IPS-15b (cell line): ENCODE measurements around the gene OSGIN1.

Experiments used
- H3K27me3 ChIP-seq: one replicate; pipeline ENCODE4 v1.6.1; 2013; ENCODE audit warnings: low read length; ENCODE audit not compliant: control insufficient read depth, insufficient read depth
- H3K36me3 ChIP-seq: one replicate; pipeline ENCODE4 v1.6.1; 2013; ENCODE audit warnings: low read length; ENCODE audit not compliant: control insufficient read depth, insufficient read depth
- H3K4me1 ChIP-seq: one replicate; pipeline ENCODE4 v1.6.1; 2013; ENCODE audit warnings: mild to moderate bottlenecking, low read length; ENCODE audit not compliant: control insufficient read depth, insufficient read depth
- H3K4me3 ChIP-seq: one replicate; pipeline ENCODE4 v1.5.1; 2013; ENCODE audit warnings: low read depth, low read length
- H3K9ac ChIP-seq: one replicate; pipeline ENCODE4 v1.6.1; 2013; ENCODE audit warnings: low read depth, mild to moderate bottlenecking, low read length
- H3K9me3 ChIP-seq: one replicate; pipeline ENCODE4 v1.6.1; 2013; ENCODE audit warnings: mild to moderate bottlenecking, low read length; ENCODE audit not compliant: control insufficient read depth, insufficient read depth

The OSGIN1 gene

GRCh38 chr16:83929811-83930555 is 23.1 kb upstream of the OSGIN1 start:
- Histone ChIP-seq H3K27me3 (no peaks in the 10 kb centered on the region), H3K9ac (no peak overlapping the region), H3K4me3 (no peak overlapping the region), H3K4me1 (peaks cover 6% of the 10 kb centered on the region), H3K9me3 (no peaks in the 10 kb centered on the region), H3K36me3 (no peaks in the 10 kb centered on the region)

GRCh38 chr16:83930730-83931500 is 22.1 kb upstream of the OSGIN1 start:
- Histone ChIP-seq H3K4me3 (no peak overlapping the region), H3K36me3 (no peaks in the 10 kb centered on the region), H3K9ac (no peak overlapping the region), H3K9me3 (no peaks in the 10 kb centered on the region), H3K27me3 (no peaks in the 10 kb centered on the region), H3K4me1 (peaks cover 6% of the 10 kb centered on the region)

GRCh38 chr16:83931556-83931955 is 21.5 kb upstream of the OSGIN1 start:
- peaks cover 6% of the 10 kb centered on the region for H3K4me1 ChIP-seq
- no peaks in the 10 kb centered on the region for H3K9me3 ChIP-seq
- no peak overlapping the region for H3K4me3 ChIP-seq
- H3K27me3 ChIP-seq: no peaks in the 10 kb centered on the region
- no peak overlapping the region for H3K9ac ChIP-seq
- no peaks in the 10 kb centered on the region for H3K36me3 ChIP-seq

GRCh38 chr16:83932304-83932703 is 20.7 kb upstream of the OSGIN1 start:
- H3K4me1 ChIP-seq: peaks cover 2% of the 10 kb centered on the region
- H3K36me3 ChIP-seq: no peaks in the 10 kb centered on the region
- H3K9me3 ChIP-seq: no peaks in the 10 kb centered on the region
- no peak overlapping the region for H3K9ac ChIP-seq
- no peaks in the 10 kb centered on the region for H3K27me3 ChIP-seq
- H3K4me3 ChIP-seq: no peak overlapping the region

GRCh38 chr16:83932955-83933673 is 19.9 kb upstream of the OSGIN1 start:
- no peak overlapping the region for H3K9ac ChIP-seq
- H3K4me3 ChIP-seq: no peak overlapping the region
- no peaks in the 10 kb centered on the region for H3K27me3 ChIP-seq
- no peaks in the 10 kb centered on the region for H3K9me3 ChIP-seq
- H3K4me1 ChIP-seq: no peaks in the 10 kb centered on the region
- no peaks in the 10 kb centered on the region for H3K36me3 ChIP-seq

GRCh38 chr16:83933885-83934683 is 19.0 kb upstream of the OSGIN1 start:
- no peak overlapping the region for H3K9ac ChIP-seq
- H3K9me3 ChIP-seq: no peaks in the 10 kb centered on the region
- no peak overlapping the region for H3K4me3 ChIP-seq
- H3K27me3 ChIP-seq: no peaks in the 10 kb centered on the region
- H3K4me1 ChIP-seq: no peaks in the 10 kb centered on the region
- no peaks in the 10 kb centered on the region for H3K36me3 ChIP-seq

- Histone ChIP-seq H3K4me3 (no peak overlapping the region), H3K9me3 (no peaks in the 10 kb centered on the region), H3K4me1 (no peaks in the 10 kb centered on the region), H3K9ac (no peak overlapping the region), H3K27me3 (no peaks in the 10 kb centered on the region), H3K36me3 (no peaks in the 10 kb centered on the region)
These were observed 18.4 kb upstream of the OSGIN1 start for GRCh38 chr16:83934684-83934977.

GRCh38 chr16:83935005-83935857 is 17.8 kb upstream of the OSGIN1 start:
- H3K4me3 ChIP-seq: no peak overlapping the region
- H3K27me3 ChIP-seq: no peaks in the 10 kb centered on the region
- H3K4me1 ChIP-seq: no peaks in the 10 kb centered on the region
- no peaks in the 10 kb centered on the region for H3K9me3 ChIP-seq
- H3K36me3 ChIP-seq: no peaks in the 10 kb centered on the region
- no peak overlapping the region for H3K9ac ChIP-seq

GRCh38 chr16:83935858-83936255 is 17.2 kb upstream of the OSGIN1 start:
- H3K36me3 ChIP-seq: no peaks in the 10 kb centered on the region
- H3K27me3 ChIP-seq: no peaks in the 10 kb centered on the region
- H3K9ac ChIP-seq: no peak overlapping the region
- no peak overlapping the region for H3K4me3 ChIP-seq
- no peaks in the 10 kb centered on the region for H3K9me3 ChIP-seq
- H3K4me1 ChIP-seq: no peaks in the 10 kb centered on the region

- Histone ChIP-seq H3K27me3 (no peaks in the 10 kb centered on the region), H3K9ac (no peak overlapping the region)
These were observed 16.4 kb upstream of the OSGIN1 start for GRCh38 chr16:83936581-83937165.

More at GRCh38 chr16:83936581-83937165, 16.4 kb upstream of the OSGIN1 start:
- no peak overlapping the region for H3K4me3 ChIP-seq
- H3K9me3 ChIP-seq: no peaks in the 10 kb centered on the region
- H3K4me1 ChIP-seq: no peaks in the 10 kb centered on the region
- H3K36me3 ChIP-seq: no peaks in the 10 kb centered on the region
